Measurements from ENCODE around the gene ERC1.

GRCh38 chr12:1034243-1034642 is 43.2 kb downstream of the ERC1 start:
- no peak for TF ChIP-seq HOXA7 (CRISPR knock-in tag; IDR thresholded peaks at IDR 0.05)
- no peak for TF ChIP-seq RAD21 (conservative IDR thresholded peaks at IDR 0.05 in 1 of 2, IDR thresholded peaks at IDR 0.05 in 1 of 2)
- no peak for TF ChIP-seq CTCF (IDR thresholded peaks at IDR 0.05)
- no peak for TF ChIP-seq BCL3 (IDR thresholded peaks at IDR 0.05)
- TF ChIP-seq MAFK (IDR thresholded peaks at IDR 0.05; ENCODE audit: partially characterized antibody), result no peak
- TF ChIP-seq RCOR1 (IDR thresholded peaks at IDR 0.05; ENCODE audit: low read depth, low read length), result no peak
- no peak for TF ChIP-seq USF2 (IDR thresholded peaks at IDR 0.05)
- no peak for TF ChIP-seq POLR2A (IDR thresholded peaks at IDR 0.05; ENCODE audit: low read length)
- TF ChIP-seq EP300 (IDR thresholded peaks at IDR 0.05), result no peak
- TF ChIP-seq SMC3 (IDR thresholded peaks at IDR 0.05), result no peak
